Measurements from ENCODE around the gene ITGA4. TPM values are rescaled to one million over a fixed set of nuclear protein-coding genes. Genes with fewer than 3 reads are reported as not detected.

ITGA4 gene
- total RNA-seq, 1 experiment from 2014 or later = 4.6 TPM

- intact Hi-C loops (cut with micrococcal nuclease; ENCODE audit: unreplicated experiment) = loop anchor here (5.0 to 10.0 kb wide), 2 partner anchors 1340 to 1873 kb away; no protein-coding TSS in a partner anchor
- no peak overlapping the region for H3K4me3 ChIP-seq (ENCODE audit: low read depth, low read length, poor library complexity, severe bottlenecking)
- TF ChIP-seq EZH2 (IDR thresholded peaks at IDR 0.05; ENCODE audit: borderline replicate concordance, low read depth, low read length, poor library complexity, severe bottlenecking) (no peak), CTCF (conservative IDR thresholded peaks at IDR 0.05; ENCODE audit: low read depth, low read length) (no peak)
- BruUV-seq (replicated peaks) = no TSS peak
- H3K9me3 ChIP-seq (ENCODE audit: low read depth, low read length, poor library complexity, severe bottlenecking) = no peaks in the 10 kb centered on the region
- no peak overlapping the region for H3K27ac ChIP-seq (ENCODE audit: low read depth, low read length, poor library complexity, severe bottlenecking)
- H3K4me1 ChIP-seq (ENCODE audit: insufficient read depth, low read length, poor library complexity, severe bottlenecking) = peaks cover 8% of the 10 kb centered on the region
- ChIA-PET CTCF (no interaction called here), POLR2A (ENCODE audit: low non-redundant PET) (no interaction called here)
- DNase-seq (ENCODE audit: low spot score) = no peak
- no peaks in the 10 kb centered on the region for H3K36me3 ChIP-seq (ENCODE audit: insufficient read depth, low read length, poor library complexity, severe bottlenecking)
- H3K27me3 ChIP-seq (replicated peaks; ENCODE audit: insufficient read depth, low read depth, low read length, poor library complexity) = no peaks in the 10 kb centered on the region
Measured at GRCh38 chr2:181464966-181465365, 7.8 kb downstream of the ITGA4 start.

- Histone ChIP-seq H3K9me3 (ENCODE audit: low read depth, low read length, poor library complexity, severe bottlenecking) (no peaks in the 10 kb centered on the region), H3K4me1 (ENCODE audit: insufficient read depth, low read length, poor library complexity, severe bottlenecking) (peaks cover 8% of the 10 kb centered on the region), H3K27me3 (replicated peaks; ENCODE audit: insufficient read depth, low read depth, low read length, poor library complexity) (no peaks in the 10 kb centered on the region), H3K27ac (ENCODE audit: low read depth, low read length, poor library complexity, severe bottlenecking) (no peak overlapping the region), H3K36me3 (ENCODE audit: insufficient read depth, low read length, poor library complexity, severe bottlenecking) (no peaks in the 10 kb centered on the region), H3K4me3 (ENCODE audit: low read depth, low read length, poor library complexity, severe bottlenecking) (no peak overlapping the region)
- BruUV-seq (replicated peaks) = no TSS peak
- ChIA-PET CTCF (interaction anchor here (0.6 to 1.4 kb wide), 6 partner anchors 8 to 383 kb away, joined by 3 to 6 read pairs (median 4); partner anchors contain the start of gene ITGA4), POLR2A (ENCODE audit: low non-redundant PET) (no interaction called here)
- DNase-seq (ENCODE audit: low spot score) = peak; percentile 17
- intact Hi-C loops (cut with micrococcal nuclease; ENCODE audit: unreplicated experiment) = loop anchor here (2.0 to 10.0 kb wide), 3 partner anchors 361 to 1874 kb away; no protein-coding TSS in a partner anchor
- TF ChIP-seq CTCF (conservative IDR thresholded peaks at IDR 0.05; ENCODE audit: low read depth, low read length) = no peak
- no peak for TF ChIP-seq EZH2 (IDR thresholded peaks at IDR 0.05; ENCODE audit: borderline replicate concordance, low read depth, low read length, poor library complexity, severe bottlenecking)
Measured at GRCh38 chr2:181465676-181466375, 8.6 kb downstream of the ITGA4 start.

GRCh38 chr2:181466661-181467576, 9.7 kb downstream of the ITGA4 start:
- Histone ChIP-seq H3K9me3 (ENCODE audit: low read depth, low read length, poor library complexity, severe bottlenecking) (no peaks in the 10 kb centered on the region), H3K4me3 (ENCODE audit: low read depth, low read length, poor library complexity, severe bottlenecking) (no peak overlapping the region), H3K36me3 (ENCODE audit: insufficient read depth, low read length, poor library complexity, severe bottlenecking) (no peaks in the 10 kb centered on the region), H3K27me3 (replicated peaks; ENCODE audit: insufficient read depth, low read depth, low read length, poor library complexity) (no peaks in the 10 kb centered on the region), H3K27ac (ENCODE audit: low read depth, low read length, poor library complexity, severe bottlenecking) (no peak overlapping the region), H3K4me1 (ENCODE audit: insufficient read depth, low read length, poor library complexity, severe bottlenecking) (peaks cover 8% of the 10 kb centered on the region)
- intact Hi-C loops (cut with micrococcal nuclease; ENCODE audit: unreplicated experiment) = loop anchor here (2.0 to 10.0 kb wide), 3 partner anchors 362 to 1875 kb away; no protein-coding TSS in a partner anchor
- peak; percentile 60 for DNase-seq (ENCODE audit: low spot score)
- CTCF ChIA-PET = interaction anchor here (0.6 to 1.4 kb wide), 5 partner anchors 9 to 248 kb away, joined by 3 to 6 read pairs (median 4); partner anchors contain the start of gene ITGA4
- BruUV-seq (replicated peaks) = no TSS peak
- POLR2A ChIA-PET (ENCODE audit: low non-redundant PET) = interaction anchor here (0.6 kb wide), 1 partner anchor 459 kb away, joined by 3 read pairs; no protein-coding TSS in a partner anchor
- TF ChIP-seq EZH2 (IDR thresholded peaks at IDR 0.05; ENCODE audit: borderline replicate concordance, low read depth, low read length, poor library complexity, severe bottlenecking) (no peak), CTCF (conservative IDR thresholded peaks at IDR 0.05; ENCODE audit: low read depth, low read length) (peak; percentile 94)

Measured in A673 (cell line).